NCI-H446 (cell line): ENCODE results near the gene KIT.

Experiments used
- DNase-seq, 2 experiments: peaks; one replicate each; lab custom pipeline; 2025; lab: John Stamatoyannopoulos, UW

KIT gene

DNA sequence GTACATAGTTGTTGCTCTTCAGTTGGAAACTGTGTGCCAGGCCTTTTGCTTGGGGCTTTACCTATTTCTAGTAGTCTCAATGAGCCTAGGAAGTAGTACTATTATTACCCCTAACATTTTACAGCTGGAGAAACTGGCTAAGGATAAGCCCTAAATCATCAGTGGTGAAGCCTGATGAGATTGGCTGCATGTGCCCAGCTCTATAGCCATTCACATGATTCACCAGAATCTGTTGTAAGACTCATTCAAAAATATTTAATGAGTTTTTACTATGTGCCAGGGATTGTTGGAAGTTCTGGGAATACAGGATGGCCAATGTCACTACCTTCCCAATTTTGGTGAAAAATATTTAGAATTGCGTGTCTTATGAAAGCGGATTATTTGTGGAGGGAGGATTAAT lies 2.8 kb downstream of the KIT start:
- no peak for DNase-seq

DNA sequence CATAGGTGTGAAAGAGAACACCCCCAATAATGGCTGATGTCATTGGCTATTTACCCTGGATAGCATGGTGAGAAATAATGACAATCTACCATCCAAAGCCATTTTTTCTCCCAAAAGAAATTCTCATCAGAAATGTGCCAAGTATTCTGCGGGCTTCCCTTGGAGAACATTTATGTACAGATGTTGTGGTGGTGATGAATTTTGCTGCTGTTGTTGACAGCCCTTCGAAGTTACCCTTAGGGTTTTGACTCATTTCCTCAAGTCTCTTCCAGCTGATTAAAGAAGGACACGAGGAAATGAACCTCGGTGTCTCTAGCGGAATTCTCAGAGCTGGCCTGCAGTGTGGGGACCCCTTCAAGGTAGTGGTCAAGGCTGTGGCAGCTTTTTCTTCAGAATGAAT lies 3.4 kb downstream of the KIT start:
- no peak for DNase-seq

DNA sequence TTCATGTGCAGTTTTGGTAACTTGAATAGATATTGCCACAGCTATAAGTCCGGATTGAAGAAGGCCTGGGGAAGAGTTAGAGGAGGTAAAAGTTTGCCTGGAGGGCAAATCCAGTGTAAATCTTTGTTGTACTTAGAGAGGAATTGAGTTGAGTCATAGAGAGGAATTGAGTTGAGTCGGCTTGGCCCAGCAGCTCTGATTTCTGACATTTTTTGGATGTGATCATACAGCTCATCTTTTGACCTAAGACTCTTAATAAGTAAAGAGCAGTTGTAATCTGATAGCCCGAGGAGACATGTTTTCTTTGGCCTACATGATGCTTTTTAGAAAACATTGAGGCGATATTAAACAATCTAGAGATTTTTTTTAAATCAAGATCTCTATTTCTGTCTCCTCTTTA lies 3.9 kb downstream of the KIT start:
- no peak for DNase-seq

DNA sequence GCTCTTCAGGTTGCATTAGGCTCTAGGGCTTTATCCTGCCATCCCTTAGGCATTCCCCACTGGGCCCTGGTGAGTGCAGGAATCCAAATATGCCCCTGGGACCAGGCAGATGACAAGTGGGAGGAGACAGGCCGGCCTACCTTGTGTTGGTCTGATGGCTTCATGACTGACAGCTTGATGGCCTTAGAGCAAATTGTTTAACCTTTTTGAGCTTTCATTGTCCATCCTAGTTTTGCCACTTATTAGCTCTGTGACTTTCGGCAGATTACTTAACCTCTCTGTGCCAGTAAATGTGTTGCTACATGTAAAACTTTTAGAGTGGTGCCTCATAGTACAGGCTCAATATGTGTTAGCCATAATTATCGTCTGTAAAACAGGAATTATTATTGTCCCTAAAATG lies 4.4 kb downstream of the KIT start:
- DNase-seq, result no peak

GRCh38 chr4:54662901-54663585 lies 5.3 kb downstream of the KIT start:
- no peak for DNase-seq

GRCh38 chr4:54664400-54664799 lies 6.6 kb downstream of the KIT start:
- no peak for DNase-seq

DNA sequence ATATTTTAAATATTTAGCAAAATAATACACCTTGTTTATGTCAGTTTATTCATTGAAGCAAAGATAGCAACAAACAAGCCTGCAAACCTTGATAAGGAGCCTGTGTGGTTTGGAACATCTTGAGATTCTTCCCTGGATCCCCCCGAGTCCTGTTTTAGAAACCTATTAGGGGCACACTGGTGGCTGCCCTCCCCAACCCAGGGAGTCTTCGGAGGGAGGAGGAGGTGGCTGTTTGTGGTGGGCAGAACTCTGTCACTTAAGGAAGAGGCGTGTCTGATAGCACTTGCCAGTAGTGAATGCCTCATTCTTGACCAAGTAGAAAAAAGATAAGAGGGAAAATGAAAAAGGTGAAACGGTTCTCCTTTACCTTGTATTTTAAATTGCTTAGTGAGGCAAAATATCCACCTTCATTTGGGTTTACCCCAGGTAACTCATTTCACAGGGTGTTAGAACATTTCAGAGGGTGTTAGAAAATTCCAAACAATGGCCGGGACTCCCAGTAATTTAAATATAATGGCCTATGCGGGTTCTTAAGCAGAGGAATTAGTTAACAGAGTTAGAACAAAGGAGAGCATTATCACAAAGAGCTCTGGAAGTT lies 10.4 kb downstream of the KIT start:
- DNase-seq, result no peak

DNA sequence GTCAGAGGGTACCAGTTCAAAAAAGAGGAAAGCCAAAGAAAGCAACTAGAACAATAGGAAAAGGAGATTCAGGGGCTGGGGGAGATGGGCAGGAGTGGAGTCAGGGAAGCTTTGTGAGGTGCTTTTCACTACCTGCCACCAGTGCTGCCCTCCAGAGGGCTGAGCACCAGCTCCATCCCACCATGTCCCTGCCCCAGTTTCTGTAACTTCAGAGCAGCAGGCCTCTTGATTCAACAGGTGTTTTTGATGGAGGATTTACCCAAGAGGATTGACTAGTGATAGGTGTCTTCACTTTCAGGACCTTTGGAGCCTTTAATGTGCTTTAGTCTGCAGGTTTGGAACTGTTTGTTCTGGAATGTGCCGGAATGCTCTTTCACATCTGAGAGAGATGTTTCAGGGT lies 12.1 kb downstream of the KIT start:
- no peak for DNase-seq

- no peak for DNase-seq
Observed at GRCh38 chr4:54675721-54676461, 18.1 kb downstream of the KIT start.

- no peak for DNase-seq
Observed at GRCh38 chr4:54676658-54677057, 18.9 kb downstream of the KIT start.

DNA sequence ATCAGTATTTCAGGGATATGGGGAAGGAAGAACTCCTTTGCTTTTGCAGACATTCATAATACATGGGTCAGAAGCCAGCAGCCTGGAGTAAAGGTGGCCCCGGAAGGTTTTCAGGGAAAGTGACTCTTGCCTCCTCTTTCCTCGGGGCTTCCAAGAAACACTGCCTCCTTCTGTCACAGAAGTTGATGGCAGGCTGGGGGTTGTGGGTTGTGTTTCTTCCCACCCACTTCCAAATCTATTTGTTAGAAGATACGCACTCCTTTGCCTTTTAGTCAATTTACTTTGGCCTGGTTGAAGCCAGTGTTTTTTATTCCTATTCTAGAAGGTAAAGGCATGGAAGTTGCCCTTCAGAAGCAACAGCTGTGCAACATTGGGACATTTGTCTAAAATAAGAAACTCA lies 19.7 kb downstream of the KIT start:
- no peak for DNase-seq

- no peak for DNase-seq
Observed at GRCh38 chr4:54677853-54678650, 20.3 kb downstream of the KIT start.

DNA sequence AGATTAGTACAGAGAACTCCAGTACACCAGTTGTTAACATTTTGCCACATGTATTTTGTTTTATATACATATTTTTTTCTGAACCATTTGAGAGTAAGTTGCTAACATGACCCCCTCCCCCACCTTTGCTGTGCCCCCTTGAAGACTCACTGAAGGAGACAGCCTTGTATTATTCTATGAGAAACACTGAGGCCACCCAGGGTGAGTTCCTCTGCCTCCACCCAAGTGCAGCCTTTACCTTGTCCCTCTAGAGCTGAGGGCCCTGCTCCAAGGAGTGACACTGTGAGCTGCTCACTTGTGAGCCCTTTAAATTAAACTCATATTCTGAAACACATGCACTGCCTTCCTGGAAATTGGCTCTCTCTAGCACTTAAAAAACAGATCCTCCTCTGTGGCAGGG lies 21.1 kb downstream of the KIT start:
- no peak for DNase-seq

GRCh38 chr4:54679813-54680212 lies 22.1 kb downstream of the KIT start:
- no peak for DNase-seq

DNA sequence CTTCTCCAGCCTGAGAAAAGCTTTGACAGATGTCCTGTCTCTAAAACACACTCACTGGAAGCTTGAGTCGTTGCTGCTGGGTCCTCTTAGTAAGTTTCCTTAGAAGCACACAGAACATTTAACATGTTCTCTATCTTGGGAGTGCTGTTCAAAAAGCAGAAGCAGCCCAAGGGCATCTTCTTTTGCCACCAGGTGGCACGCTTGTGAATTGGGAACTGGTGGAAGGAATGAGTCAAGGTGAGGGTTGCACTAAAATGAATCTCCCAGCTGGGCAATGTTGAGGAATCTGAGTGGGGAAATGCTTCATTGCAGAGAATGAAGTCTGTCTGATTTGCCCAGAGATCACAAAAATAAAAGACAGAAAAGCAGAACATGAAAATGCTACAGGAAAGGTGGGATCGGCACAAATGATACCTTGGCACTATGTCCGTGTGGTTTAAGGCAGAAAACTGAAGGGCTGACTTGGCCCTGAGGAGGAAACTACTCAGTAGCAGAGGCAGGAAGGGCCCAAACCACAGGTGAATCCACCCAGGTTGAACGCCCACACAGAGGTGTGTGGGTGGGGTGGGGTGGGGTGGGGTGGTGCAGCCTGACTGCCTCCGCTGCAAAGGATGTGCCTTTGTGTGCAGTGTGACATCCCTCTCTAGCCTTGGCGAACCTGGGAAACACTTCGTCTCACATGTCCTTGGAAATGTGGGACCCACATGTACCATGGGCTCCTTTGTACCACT lies 26.0 kb downstream of the KIT start:
- no peak for DNase-seq

DNA sequence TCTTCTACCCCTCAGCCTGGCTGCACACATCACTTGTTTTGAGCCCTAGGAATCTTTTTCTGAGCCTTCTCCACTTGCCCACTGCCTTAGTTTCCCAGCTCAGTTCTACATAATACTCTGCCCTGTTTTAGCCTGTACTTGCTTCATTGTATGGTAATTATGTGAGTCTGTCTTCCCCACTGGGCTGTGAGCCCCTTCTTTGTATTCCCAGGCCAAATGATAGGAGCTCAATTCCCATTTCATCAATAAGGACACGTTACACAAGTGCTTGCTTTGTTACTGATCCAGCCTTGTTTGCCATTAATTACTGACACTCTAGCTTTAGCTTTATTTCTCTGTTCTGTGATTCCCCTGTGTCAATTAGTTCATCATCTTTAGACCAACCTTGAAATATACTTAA lies 28.1 kb downstream of the KIT start:
- no peak for DNase-seq

- no peak for DNase-seq
Observed at GRCh38 chr4:54687887-54688841, 30.4 kb downstream of the KIT start.

DNA sequence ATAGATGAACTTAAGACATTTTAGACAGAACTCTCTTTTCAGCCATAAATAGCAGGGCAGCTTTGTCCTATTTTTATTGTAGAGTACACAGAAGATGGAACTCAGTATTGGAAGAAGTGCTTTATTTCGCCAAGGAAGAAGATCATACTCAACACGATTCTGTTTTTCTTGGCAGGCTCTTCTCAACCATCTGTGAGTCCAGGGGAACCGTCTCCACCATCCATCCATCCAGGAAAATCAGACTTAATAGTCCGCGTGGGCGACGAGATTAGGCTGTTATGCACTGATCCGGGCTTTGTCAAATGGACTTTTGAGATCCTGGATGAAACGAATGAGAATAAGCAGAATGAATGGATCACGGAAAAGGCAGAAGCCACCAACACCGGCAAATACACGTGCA lies 37.6 kb downstream of the KIT start:
- DNase-seq, result no peak

- DNase-seq, result no peak
Observed at GRCh38 chr4:54695788-54696187, 38.0 kb downstream of the KIT start.

DNA sequence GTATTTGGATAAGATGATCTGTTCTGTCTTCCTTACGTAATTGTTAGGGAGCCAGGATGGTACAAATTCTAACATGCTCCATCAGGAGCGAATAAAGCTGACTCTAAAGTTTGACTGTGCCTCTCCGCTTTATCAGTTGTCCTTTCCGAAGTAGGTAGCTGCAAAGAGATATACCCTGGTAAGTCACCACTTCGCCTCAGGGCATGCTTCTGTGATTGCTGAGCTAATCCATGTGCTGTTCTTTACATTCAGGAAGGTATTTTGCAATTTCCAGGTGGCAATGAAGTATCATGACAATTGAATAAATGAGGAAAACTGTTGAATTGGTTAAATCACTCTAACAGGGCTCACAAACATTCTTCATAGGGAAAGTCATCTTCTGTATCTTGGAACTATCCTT lies 38.9 kb downstream of the KIT start:
- no peak for DNase-seq

- no peak for DNase-seq
Observed at GRCh38 chr4:54700986-54701385, 43.2 kb downstream of the KIT start.
